ENCODE data around the gene TAS1R3.
A peak's percentile ranks its signal among the peaks of the same experiment; 100 is the strongest.

Gene TAS1R3

DNA sequence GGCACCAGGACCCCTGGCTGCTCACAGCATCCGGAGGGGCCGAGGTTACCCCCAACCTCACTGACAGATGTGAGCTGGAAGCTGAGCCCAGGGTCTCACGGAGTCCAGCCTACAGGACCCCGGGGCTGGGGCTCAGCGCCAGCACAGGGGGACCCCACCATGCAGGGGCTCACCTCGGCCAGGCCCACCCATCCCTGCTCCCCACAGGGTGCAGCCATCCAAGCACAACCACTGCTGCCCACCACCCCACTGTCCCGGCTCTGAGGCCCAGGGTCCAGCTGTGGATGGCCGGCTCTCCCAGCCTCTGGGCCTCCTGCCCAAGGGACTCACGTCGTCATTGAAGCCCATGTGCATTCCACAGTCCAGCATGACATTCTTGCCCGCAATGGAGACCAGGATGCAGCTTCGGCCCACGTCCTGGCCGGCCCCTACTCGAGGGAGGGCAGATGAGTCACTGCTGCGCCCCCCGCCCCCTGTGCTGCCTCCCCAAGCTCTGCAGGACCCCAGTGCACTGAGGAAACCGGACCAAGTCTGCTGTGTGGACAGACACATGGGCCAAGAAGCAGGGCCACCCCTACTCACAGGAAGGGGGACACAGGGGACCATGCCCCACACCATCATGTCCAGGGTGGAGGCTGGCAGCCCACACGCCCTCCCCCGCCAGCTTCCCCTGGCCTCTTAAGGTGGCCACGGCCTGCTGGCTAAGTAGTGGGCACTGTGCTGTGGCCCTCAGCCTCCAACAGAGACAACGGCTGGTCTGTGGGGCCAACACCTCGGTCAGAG lies 10.2 kb upstream of the TAS1R3 start:
- Mint-ChIP-seq H3K36me3 (peaks cover 21% of the 10 kb centered on the region), H3K4me1 (peaks cover 24% of the 10 kb centered on the region), H3K27ac (no peak overlapping the region), H3K9me3 (no peaks in the 10 kb centered on the region), H3K4me3 (no peak overlapping the region), H3K27me3 (no peaks in the 10 kb centered on the region)
- no peak for DNase-seq
- CTCF ChIA-PET = no interaction called here

DNA sequence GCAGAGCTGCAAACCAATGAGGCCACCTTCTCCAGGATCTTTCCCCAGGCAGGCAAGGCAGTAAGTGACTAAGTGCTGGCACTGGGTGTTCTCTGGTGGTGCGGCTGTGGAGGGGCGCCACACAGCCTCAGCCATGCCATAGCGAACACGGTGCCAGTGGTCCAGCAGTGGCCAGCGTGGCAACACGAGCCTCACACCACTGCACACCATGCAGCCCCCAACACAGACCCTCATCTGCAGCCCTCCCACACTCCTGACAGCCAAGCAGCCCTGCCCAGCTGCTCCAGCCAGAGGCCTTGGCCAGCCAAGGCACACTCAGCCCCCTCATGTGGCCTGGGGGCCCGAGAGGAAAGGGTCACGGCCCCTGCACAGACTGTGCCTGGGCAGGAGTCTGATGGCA lies 9.6 kb upstream of the TAS1R3 start:
- DNase-seq = no peak
- no peaks in the 10 kb centered on the region for H3K9me3 Mint-ChIP-seq
- H3K27me3 Mint-ChIP-seq = no peaks in the 10 kb centered on the region
- CTCF ChIA-PET = no interaction called here
- H3K27ac Mint-ChIP-seq = no peak overlapping the region
- peaks cover 30% of the 10 kb centered on the region for H3K4me1 Mint-ChIP-seq
- peaks cover 18% of the 10 kb centered on the region for H3K36me3 Mint-ChIP-seq
- no peak overlapping the region for H3K4me3 Mint-ChIP-seq

DNA sequence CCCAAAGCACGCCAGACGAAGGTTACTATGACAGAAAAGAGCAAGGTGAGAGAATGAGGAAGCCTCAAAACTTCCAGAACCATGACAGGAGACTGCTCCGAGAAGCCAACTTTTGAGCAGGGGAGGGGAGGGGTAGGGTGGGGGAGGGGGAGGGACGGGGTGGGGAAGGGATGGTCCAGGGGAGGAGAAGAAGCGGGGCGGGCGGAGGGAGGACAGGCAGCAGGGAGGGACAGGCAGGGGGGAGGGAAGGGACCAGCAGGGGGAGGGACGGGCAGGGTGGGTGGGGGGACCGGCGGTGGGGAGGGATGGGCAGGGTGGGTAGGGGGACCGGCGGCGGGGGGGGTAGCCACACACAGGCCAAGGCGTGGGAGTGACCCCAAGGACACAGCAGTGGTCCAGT lies 8.7 kb upstream of the TAS1R3 start:
- Mint-ChIP-seq H3K4me3 (peak overlapping the region; percentile 95), H3K9me3 (no peaks in the 10 kb centered on the region), H3K27me3 (no peaks in the 10 kb centered on the region), H3K36me3 (peaks cover 16% of the 10 kb centered on the region), H3K4me1 (peaks cover 30% of the 10 kb centered on the region), H3K27ac (no peak overlapping the region)
- CTCF ChIA-PET = no interaction called here
- DNase-seq = no peak

DNA sequence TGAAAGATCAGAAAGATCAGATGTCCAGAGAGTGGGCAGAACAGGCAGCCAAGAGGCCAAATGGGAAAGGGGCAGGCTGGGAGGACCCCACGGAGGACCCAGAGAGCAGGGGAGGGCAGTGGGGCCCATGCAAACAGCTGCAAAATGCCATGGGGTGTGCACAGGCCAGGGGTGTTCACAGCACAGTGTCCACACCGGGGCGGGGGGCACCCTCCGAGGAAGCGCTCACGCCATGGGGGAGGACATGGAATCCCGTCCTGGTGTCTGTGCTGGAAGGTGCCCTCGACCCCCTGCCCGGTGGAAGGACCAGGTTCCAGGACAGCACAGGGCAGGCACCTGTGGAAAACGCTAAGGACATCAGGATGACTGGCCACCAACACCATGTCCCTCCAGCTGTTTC lies 8.1 kb upstream of the TAS1R3 start:
- peaks cover 15% of the 10 kb centered on the region for H3K36me3 Mint-ChIP-seq
- H3K4me1 Mint-ChIP-seq = peaks cover 30% of the 10 kb centered on the region
- CTCF ChIA-PET = interaction anchor here (1.4 kb wide), 1 partner anchor 49 kb away, joined by 3 read pairs; no protein-coding TSS in a partner anchor
- peak overlapping the region; percentile 96 for H3K27ac Mint-ChIP-seq
- DNase-seq = no peak
- H3K27me3 Mint-ChIP-seq = no peaks in the 10 kb centered on the region
- peak overlapping the region; percentile 95 for H3K4me3 Mint-ChIP-seq
- H3K9me3 Mint-ChIP-seq = no peaks in the 10 kb centered on the region

DNA sequence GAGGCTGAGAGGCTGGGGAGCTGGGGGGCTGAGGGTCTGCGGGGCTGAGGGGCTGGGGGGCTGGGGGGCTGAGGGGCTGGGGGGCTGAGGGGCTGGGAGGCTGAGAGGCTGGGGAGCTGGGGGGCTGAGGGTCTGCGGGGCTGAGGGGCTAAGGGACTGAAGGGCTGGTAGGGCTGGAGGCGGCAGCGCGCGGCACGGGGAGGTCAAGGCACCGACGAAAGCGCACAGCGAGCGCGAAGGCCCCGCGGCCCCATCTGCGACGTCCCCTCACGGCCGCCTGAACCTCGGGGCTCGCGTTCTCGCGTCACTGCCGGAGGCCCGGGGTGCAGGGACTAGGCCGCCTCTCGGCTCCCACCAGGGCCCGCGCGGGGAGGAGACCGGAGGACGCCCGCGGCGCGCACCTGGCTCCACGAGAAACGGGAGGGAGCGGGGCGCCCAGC lies 7.0 kb upstream of the TAS1R3 start:
- Mint-ChIP-seq H3K27ac (peak overlapping the region; percentile 64), H3K27me3 (no peaks in the 10 kb centered on the region), H3K4me3 (peak overlapping the region; percentile 87), H3K9me3 (no peaks in the 10 kb centered on the region), H3K36me3 (peaks cover 13% of the 10 kb centered on the region), H3K4me1 (peaks cover 30% of the 10 kb centered on the region)
- no peak for DNase-seq
- CTCF ChIA-PET = interaction anchor here (1.4 kb wide), 1 partner anchor 48 kb away, joined by 3 read pairs; no protein-coding TSS in a partner anchor

DNA sequence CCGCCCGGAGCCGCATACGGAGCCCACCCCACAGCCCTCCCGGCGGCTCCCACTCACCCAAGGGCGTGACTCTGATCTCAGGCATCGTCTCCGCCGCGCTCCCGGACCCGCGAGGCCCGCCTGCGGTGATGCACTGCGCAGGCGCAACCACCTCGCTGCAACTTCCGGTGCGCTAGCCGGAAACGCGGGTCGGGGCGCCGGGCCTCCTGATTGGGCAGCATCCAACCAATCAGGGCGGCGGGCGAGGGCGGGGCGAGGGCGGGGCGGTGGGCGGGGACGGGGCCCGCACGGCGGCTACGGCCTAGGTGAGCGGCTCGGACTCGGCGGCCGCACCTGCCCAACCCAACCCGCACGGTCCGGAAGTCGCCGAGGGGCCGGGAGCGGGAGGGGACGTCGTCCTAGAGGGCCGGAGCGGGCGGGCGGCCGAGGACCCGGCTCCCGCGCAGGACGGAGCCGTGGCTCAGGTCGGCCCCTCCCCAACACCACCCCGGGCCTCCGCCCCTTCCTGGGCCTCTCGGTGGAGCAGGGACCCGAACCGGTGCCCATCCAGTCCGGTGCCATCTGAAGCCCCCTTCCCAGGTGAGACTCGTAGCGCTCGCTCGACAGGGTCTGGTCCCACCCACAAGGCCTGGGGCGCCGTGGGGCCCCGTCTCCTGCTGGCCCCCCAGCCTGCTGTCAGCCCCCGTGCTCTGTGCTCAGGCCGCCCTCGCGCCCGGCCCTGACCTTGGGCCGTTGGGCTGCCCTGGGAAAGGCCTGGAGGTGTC lies 6.4 kb upstream of the TAS1R3 start, which contains the start of the genes CPTP and INTS11:
CPTP (plus strand) TSS at position 279 of the 764 bp plus-strand sequence. CDS start 2,109 bp downstream, outside the sequence.
INTS11 (minus strand) TSS at position 137 of the 764 bp plus-strand sequence; CDS start at position 85, 52 bp downstream.
- H3K27ac Mint-ChIP-seq = peak within 1 kb of the TSS; percentile 96
- H3K9me3 Mint-ChIP-seq = peaks cover 2% of the 10 kb centered on the region
- peak within 1 kb of the TSS; percentile 95 for H3K4me3 Mint-ChIP-seq
- no peaks in the 10 kb centered on the region for H3K27me3 Mint-ChIP-seq
- H3K36me3 Mint-ChIP-seq = peaks cover 8% of the 10 kb centered on the region
- peaks cover 30% of the 10 kb centered on the region for H3K4me1 Mint-ChIP-seq
- peak; percentile 97 for DNase-seq
- CTCF ChIA-PET = no interaction called here

DNA sequence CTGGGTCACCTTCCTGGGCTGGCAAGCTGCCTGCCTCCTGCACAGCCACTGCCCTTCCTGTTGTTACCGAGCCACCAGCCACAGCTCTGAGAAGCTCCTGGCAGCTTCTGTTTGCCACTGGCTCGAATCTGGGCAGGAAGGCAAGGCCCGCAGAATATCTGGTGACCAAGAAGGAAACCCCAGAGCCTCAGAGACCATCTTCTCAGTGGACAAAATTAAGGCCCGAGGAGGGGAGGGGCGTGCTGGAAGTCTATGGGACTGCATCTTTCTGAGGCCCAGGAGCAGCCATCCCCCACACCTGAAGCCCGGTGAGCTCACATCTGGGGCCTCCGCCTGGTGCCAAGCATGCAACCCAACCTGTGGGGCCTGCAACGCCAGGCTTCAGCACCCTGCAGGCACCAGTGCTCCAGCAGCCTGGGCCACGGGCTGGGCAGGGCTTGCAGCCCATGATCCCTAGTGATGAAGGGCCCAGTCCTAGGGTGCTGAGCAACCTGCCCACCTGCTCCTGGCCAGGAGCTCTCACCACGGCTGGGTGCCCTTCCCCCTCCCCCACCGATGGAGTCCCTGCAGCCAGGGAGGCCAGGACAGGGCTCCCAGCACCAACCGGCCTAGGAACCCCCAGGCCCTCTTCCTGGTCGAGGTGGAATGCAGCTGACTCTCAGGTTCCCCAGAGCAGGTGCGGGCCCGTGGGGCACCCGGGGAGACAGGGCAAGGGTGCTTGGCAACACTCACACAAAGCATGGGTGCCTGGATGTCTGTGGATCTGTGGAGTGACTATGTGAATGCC lies 5.6 kb upstream of the TAS1R3 start:
- peaks cover 11% of the 10 kb centered on the region for H3K36me3 Mint-ChIP-seq
- peak overlapping the region; percentile 82 for H3K27ac Mint-ChIP-seq
- CTCF ChIA-PET = interaction anchor here (2.0 kb wide), 1 partner anchor 20 kb away, joined by 5 read pairs; no protein-coding TSS in a partner anchor

DNA sequence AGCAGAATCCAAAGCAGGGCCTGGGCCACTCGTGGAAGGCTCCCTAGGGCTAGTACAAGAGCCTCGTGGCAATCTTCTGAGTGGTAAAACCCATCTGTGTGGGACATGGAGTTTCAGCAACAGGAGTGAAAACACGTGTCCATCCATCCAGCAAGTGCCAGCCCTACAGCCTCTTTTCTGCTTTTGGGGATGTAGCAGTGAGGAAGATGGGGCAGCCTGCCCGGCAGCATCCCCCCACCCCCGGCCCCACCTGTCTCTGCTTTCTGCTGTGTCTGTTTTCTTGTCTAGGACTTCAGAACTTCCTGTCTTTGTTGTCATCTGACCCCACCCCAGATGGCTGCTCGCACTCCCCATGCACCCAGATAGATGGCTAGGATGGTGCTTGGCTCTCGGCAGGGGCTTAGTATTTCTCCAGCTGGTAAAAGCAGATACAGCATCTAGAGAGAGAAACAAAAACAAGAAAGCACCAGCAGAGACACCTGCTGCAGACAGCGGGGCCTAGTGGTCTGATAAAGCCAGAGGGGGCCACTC lies 4.9 kb upstream of the TAS1R3 start:
- Mint-ChIP-seq H3K27me3 (no peaks in the 10 kb centered on the region), H3K4me1 (peaks cover 30% of the 10 kb centered on the region)
- CTCF ChIA-PET = interaction anchor here (2.0 kb wide), 1 partner anchor 21 kb away, joined by 5 read pairs; no protein-coding TSS in a partner anchor

More for the DNA sequence above, 5.6 kb upstream of the TAS1R3 start:
- Mint-ChIP-seq H3K9me3 (peaks cover 6% of the 10 kb centered on the region), H3K4me1 (peaks cover 30% of the 10 kb centered on the region), H3K4me3 (peak overlapping the region; percentile 75), H3K27me3 (no peaks in the 10 kb centered on the region)
- DNase-seq = peak; percentile 31

DNA sequence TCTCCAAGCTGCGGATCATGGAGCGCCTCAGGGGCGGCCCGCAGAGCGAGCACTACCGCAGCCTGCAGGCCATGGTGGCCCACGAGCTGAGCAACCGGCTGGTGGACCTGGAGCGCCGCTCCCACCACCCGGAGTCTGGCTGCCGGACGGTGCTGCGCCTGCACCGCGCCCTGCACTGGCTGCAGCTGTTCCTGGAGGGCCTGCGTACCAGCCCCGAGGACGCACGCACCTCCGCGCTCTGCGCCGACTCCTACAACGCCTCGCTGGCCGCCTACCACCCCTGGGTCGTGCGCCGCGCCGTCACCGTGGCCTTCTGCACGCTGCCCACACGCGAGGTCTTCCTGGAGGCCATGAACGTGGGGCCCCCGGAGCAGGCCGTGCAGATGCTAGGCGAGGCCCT lies 3.8 kb upstream of the TAS1R3 start:
- H3K9me3 Mint-ChIP-seq = peaks cover 6% of the 10 kb centered on the region
- peaks cover 26% of the 10 kb centered on the region for H3K4me1 Mint-ChIP-seq
- CTCF ChIA-PET = interaction anchor here (1.2 to 2.0 kb wide), 2 partner anchors 21 to 22 kb away, joined by 3 to 5 read pairs; no protein-coding TSS in a partner anchor
- no peaks in the 10 kb centered on the region for H3K27me3 Mint-ChIP-seq
- DNase-seq = no peak
- peaks cover 11% of the 10 kb centered on the region for H3K36me3 Mint-ChIP-seq
- no peak overlapping the region for H3K27ac Mint-ChIP-seq
- peak overlapping the region; percentile 26 for H3K4me3 Mint-ChIP-seq

More for the DNA sequence above, 4.9 kb upstream of the TAS1R3 start:
- peaks cover 6% of the 10 kb centered on the region for H3K9me3 Mint-ChIP-seq
- H3K27ac Mint-ChIP-seq = peak overlapping the region; percentile 82
- H3K4me3 Mint-ChIP-seq = peak overlapping the region; percentile 75
- DNase-seq = no peak
- peaks cover 11% of the 10 kb centered on the region for H3K36me3 Mint-ChIP-seq

DNA sequence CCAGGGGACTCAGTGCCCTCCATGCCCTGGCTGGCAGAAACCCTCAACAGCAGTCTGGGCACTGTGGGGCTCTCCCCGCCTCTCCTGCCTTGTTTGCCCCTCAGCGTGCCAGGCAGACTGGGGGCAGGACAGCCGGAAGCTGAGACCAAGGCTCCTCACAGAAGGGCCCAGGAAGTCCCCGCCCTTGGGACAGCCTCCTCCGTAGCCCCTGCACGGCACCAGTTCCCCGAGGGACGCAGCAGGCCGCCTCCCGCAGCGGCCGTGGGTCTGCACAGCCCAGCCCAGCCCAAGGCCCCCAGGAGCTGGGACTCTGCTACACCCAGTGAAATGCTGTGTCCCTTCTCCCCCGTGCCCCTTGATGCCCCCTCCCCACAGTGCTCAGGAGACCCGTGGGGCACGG lies 2.8 kb upstream of the TAS1R3 start:
- Mint-ChIP-seq H3K4me1 (peaks cover 18% of the 10 kb centered on the region), H3K4me3 (no peak overlapping the region), H3K27me3 (no peaks in the 10 kb centered on the region), H3K9me3 (peaks cover 6% of the 10 kb centered on the region), H3K27ac (no peak overlapping the region), H3K36me3 (peaks cover 9% of the 10 kb centered on the region)
- CTCF ChIA-PET = interaction anchor here (1.2 kb wide), 1 partner anchor 20 kb away, joined by 3 read pairs; no protein-coding TSS in a partner anchor
- DNase-seq = no peak

DNA sequence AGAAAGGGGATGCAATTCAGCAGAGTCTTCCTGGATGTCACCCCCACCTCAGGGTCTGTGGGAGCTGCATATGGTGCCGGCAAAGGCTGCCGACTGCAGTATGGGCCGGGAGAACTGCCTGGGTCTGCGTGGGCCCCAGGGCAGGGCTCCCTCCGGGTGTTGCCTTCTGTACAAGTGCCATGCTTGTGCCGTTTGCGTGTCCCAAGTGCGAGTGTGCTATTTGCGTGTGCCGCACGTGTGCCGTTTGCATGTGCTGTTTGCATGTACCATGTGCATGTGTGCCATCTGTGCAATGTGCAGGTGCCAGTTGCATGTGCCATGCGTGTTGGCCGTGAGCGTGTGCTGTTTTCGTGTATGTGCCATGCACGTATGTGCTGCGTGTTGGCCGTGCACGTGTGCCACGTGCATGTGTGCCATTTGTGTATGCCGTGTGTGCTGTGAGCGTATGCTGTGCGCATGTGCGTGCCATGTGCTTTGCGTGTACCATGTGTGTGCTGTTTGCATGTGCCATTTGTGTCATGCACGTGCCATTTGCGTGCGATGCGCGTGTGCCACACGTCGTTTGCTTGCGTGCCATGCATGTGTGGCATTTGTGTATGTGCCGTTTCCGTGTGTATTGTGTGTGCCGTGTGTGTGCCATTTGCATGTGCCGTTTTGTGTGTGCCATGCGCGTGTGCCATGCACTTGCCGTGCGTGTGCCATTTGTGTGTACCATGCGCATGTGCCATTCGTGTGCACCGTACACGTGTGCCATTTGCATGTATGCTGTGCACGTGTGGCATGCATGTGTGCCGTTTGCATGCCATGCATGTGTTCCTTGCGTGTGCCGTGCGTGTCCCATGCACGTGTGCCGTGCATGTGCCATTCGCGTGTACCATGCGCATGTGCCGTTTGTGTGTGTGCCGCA lies 1.5 kb upstream of the TAS1R3 start:
- Mint-ChIP-seq H3K27me3 (peaks cover 3% of the 10 kb centered on the region), H3K4me1 (peaks cover 12% of the 10 kb centered on the region), H3K27ac (peak overlapping the region; percentile 76), H3K9me3 (peaks cover 6% of the 10 kb centered on the region), H3K4me3 (no peak overlapping the region), H3K36me3 (peaks cover 5% of the 10 kb centered on the region)
- DNase-seq = no peak
- CTCF ChIA-PET = no interaction called here

DNA sequence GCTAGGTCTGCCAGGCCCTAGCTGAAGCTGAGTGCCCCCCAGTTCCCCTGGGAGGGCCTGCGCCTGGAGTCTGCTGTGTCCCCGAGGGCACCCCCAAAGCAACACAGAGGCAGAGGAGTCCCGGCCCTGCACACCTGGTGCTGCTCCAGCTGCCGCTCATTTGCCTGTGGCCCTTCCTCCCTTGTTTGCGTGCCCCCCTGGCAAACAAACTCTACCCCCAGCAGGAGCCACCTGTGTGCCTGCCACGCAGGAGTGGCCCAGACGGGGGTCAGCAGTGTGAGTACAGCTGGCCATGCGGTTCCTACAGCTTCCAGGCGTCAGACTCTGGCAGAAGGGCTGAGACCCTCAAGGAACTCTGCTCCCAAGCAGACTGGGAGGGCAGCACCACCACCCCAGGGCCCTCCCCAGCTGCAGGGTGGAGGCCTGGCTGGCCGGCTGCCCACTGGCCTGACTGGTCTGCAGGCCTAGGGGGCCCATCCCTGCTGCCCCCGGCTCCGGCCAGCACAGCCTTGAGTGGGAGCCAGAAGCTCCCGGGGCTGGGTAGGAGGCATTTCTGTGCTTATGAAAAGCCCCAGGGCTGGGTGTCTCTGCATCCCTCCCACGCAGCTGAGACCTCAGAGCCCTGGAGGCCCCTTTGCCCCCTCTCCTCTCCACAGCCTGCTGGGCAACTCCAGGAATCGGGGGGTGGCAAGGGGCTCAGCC lies 563 bp upstream of the TAS1R3 start:
- no peak for DNase-seq
- Mint-ChIP-seq H3K4me1 (peaks cover 9% of the 10 kb centered on the region), H3K9me3 (peaks cover 6% of the 10 kb centered on the region), H3K27ac (no peak overlapping the region), H3K36me3 (peaks cover 5% of the 10 kb centered on the region), H3K4me3 (no peak overlapping the region), H3K27me3 (peaks cover 3% of the 10 kb centered on the region)
- CTCF ChIA-PET = no interaction called here

Data from activated naive CD4-positive, alpha-beta T cell treated with anti-CD3 and anti-CD28 coated beads, Interleukin-2, amount 10 ng/mL, durations not matched to agents 7 days and 5 days (primary cell).